ENCODE results near the gene NHS.

The NHS gene

DNA sequence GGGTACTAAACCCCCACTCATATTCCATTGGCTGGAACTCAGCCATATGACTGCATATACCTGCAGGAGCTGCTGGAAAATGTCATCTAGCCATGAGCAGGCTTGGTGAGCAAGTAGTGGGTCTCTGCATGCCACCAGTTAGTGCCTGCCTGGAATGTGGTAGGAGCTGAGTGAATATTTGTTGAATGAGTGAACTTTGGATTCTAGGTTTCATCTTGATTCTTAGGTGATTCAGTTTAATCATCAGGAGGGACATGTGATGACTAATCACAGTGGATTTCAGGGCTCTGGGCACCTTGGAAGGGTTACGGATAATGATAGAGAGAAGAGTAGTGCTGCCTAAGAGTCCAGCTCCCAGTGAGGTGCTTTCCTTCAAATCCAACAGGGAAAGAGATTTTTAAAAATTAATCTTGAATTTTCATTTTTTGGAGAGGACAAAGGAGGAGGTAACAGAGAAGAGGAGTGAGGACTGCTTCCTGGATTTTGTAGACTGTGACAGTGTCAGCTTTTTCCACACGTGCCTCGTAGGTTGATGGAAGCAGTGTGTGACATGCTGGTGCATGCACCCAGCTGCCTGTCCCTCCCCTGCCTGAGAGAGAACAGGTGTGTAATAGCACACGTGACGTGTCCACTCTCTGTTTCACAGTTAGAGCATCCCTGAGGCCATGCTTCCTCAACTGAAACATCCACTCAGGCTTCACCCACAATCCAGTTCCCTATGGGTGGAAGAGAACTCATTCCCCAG is 30.4 kb downstream of the NHS start:
- DNase-seq (ENCODE audit: low read depth in 1 of 2, low spot score in 1 of 2): no peak

GRCh38 chrX:17409566-17410290 is 34.7 kb downstream of the NHS start:
- no peak for DNase-seq (ENCODE audit: low read depth in 1 of 2, low spot score in 1 of 2)

- DNase-seq (ENCODE audit: low read depth in 1 of 2, low spot score in 1 of 2): no peak
Measured at GRCh38 chrX:17410651-17411050, 35.7 kb downstream of the NHS start.

GRCh38 chrX:17411205-17411604 is 36.2 kb downstream of the NHS start:
- no peak for DNase-seq (ENCODE audit: low read depth in 1 of 2, low spot score in 1 of 2)

GRCh38 chrX:17412692-17413091 is 37.7 kb downstream of the NHS start:
- no peak for DNase-seq (ENCODE audit: low read depth in 1 of 2, low spot score in 1 of 2)

- no peak for DNase-seq (ENCODE audit: low read depth in 1 of 2, low spot score in 1 of 2)
Measured at GRCh38 chrX:17413228-17413627, 38.2 kb downstream of the NHS start.

DNA sequence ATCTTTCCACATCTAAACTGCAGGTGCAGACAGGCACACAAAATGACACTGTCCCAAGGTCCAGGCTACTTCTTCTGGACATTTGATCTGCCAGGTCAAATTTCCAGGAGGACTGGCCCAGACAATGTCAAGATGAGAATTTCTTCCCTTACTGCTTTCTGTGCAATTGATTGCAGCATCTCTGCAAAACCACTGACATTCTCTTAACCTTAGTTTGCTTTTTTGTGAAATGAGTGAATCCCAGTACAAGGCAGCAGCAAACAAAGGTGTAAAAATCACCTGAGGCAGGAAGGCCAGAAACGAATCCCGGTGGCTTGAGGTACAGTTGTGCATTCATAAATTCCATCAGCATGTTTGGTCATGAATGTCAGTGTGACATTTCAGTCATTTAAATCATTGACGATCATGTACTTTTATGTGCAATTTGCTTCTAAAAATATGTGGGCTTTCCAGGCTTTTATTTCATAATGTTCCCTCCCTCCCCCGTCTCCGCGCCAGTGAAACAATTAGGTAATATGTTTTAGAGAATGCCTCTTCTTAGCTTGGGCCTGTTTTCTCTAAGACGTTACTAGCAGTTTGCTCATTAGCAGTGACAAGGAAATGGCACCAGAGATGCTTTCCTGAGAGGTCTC is 39.1 kb downstream of the NHS start:
- DNase-seq (ENCODE audit: low read depth in 1 of 2, low spot score in 1 of 2): no peak

DNA sequence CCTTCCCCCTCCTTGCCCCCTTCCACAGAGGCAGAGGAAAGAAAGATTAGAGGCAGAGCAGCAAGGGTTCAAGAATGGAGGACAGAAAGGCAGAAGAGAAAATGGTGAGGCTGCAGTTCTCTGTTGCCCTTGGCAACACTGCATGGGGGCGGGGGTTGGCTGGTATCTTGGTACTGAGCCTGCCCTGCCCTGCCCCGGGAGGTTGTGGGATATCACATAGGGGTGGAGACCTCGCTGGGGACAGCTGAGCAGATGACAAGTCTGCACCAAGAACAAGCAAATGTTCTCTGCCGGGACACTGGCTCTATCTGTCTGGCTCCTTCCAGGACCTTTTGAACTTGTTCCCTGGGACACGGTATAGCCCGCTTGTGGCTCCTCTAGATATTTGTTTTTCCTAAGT is 39.8 kb downstream of the NHS start:
- no peak for DNase-seq (ENCODE audit: low read depth in 1 of 2, low spot score in 1 of 2)

DNA sequence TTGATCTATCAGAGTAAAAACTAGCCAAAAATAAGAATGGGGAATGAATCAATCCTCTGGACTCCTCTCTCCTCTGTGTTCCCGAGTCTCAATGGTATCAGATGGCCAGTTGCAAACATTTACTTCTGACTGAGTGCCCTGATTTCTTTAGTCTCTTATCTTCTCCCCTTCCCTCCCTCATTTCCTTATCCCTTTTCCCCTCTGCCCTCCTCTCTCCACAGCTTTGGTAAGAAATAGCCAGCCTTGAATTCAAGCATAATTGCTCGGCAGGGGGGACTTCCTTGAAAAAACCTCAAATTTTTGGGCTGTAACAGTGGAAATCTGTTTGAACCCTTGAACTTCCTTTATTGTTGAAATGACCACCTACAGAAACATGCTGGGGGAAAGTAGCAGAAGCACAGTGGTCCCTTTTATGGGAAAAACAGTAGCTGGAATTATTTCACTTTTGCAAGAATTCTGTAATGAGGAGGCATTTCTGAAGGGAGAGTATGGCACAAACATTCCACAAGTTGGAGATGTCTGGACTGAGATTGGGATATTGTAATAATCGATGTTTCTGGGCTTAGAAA is 40.3 kb downstream of the NHS start:
- no peak for DNase-seq (ENCODE audit: low read depth in 1 of 2, low spot score in 1 of 2)

GRCh38 chrX:17417372-17417771 is 42.4 kb downstream of the NHS start:
- DNase-seq (ENCODE audit: low read depth in 1 of 2, low spot score in 1 of 2): no peak

GRCh38 chrX:17425136-17425535 is 50.1 kb downstream of the NHS start:
- DNase-seq (ENCODE audit: low read depth in 1 of 2, low spot score in 1 of 2): no peak

- no peak for DNase-seq (ENCODE audit: low read depth in 1 of 2, low spot score in 1 of 2)
Measured at GRCh38 chrX:17425551-17425950, 50.6 kb downstream of the NHS start.

DNA sequence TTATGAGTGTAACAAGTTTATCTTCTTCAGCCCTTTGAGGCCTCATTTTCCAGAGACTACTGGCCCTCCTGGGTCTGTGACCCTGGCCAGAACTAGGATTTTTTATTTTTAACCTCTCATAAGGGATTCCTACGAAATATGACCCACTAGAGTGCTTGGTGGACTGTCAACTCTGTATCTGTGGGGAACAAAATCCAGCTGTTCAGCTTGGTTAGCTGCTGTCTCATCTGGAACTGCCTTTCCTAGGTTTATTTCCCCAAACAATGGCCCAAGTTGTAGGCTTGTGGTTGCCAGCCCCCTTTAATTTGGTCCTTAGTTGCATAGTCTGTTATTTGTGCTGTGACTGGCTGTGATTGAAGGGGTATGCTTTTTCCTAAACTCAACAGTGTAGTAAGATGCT is 56.2 kb downstream of the NHS start:
- DNase-seq (ENCODE audit: low read depth in 1 of 2, low spot score in 1 of 2): no peak

- no peak for DNase-seq (ENCODE audit: low read depth in 1 of 2, low spot score in 1 of 2)
Measured at GRCh38 chrX:17432158-17432557, 57.2 kb downstream of the NHS start.

DNA sequence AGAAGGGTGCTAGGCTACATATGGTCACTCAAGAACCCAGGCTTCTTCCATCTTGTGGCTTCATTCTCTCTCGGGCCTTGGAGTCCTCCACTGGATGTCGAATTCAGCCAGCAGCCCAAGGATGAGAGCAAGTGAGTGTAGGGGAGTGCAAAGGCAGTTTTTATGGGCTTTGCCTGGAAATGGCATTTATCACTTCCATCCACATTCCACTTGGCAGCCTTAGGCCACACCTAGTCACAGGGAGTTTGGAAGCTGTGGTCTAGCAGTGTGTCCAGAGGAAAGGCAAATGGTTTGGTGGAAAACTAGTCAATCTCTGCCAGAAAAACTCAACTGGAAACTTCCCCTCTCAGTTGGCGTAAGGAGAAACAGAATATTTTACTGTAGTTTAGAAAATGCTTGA is 59.0 kb downstream of the NHS start:
- DNase-seq (ENCODE audit: low read depth in 1 of 2, low spot score in 1 of 2): no peak

GRCh38 chrX:17435476-17435875 is 60.5 kb downstream of the NHS start:
- no peak for DNase-seq (ENCODE audit: low read depth in 1 of 2, low spot score in 1 of 2)

DNA sequence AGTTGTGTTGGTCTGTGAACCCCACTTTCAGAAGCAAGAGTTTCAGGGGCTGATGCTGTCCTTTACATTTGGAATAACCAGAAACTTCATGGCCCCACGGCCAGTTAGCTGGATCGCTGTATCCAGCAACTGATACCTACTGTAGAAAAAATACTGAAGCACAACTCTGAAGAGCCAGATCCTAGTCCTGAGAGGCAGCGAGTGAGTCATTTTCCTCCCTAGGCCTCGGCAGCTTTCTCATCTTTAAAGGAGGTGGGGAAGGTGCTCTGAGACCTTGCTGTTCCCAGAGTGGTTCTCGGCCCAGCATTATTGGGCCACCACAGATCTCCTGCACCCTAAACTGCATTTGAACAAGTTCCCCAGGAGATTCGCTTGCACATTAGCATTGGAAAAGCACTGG is 63.2 kb downstream of the NHS start:
- DNase-seq (ENCODE audit: low read depth in 1 of 2, low spot score in 1 of 2): no peak

- DNase-seq (ENCODE audit: low read depth in 1 of 2, low spot score in 1 of 2): no peak
Measured at GRCh38 chrX:17440258-17440657, 65.3 kb downstream of the NHS start.

DNA sequence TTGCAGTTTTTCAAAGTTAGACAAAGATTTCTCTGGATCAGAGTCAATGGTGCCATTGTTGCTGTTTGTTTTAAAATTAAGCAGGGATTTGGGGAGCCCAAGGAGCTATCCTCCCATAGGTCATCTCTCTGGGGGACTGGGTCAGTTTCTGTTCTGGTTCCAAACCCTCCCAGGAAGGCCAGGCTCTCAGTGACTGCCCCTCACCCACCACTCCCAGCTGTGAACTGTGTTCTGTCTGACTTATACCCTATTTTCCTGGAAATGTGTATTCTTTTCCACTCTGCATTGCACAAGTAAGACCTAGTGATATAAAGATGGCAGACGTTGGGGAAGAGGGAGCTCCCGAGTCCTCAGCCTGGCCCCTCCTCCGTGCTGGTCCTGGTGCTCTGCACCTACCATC is 65.8 kb downstream of the NHS start:
- no peak for DNase-seq (ENCODE audit: low read depth in 1 of 2, low spot score in 1 of 2)

DNA sequence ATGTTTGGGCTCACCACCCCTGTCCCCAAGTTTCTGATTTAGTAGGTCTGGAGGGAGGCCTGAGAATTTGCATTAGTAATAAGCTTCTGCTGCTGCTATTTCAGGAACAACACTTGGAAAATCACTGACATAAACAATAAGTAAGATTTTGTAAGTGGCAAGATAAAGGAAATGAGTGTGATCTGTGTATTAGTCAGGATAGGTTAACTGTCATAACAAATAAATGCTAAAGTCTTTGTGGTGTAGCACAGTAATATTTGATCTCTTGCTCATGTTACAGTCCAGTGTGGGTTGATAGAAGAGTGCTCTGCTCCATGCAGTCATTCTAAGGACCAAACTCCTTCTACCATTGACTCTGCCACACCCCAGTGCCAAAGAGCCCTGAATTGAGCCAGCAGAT is 67.0 kb downstream of the NHS start:
- DNase-seq (ENCODE audit: low read depth in 1 of 2, low spot score in 1 of 2): no peak

DNA sequence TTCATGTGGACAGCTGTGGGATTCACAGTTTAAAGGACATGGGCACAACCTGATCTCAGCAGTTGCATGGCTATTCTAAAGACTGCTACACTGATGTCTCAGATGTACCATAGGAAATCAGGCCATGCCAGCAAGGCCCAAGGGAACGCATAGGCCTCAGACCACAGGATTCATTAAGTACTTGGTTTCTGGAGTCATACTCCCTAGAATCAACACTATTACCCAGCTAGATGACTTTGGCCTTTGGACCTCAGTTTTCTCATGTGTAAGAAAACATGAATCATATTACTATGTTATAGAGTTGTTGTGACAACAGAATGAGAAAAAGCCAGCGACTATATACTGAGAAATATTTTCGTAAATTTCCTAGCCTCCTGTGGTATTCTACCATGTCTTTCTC is 67.9 kb downstream of the NHS start:
- DNase-seq (ENCODE audit: low read depth in 1 of 2, low spot score in 1 of 2): no peak

GRCh38 chrX:17443556-17443955 is 68.6 kb downstream of the NHS start:
- no peak for DNase-seq (ENCODE audit: low read depth in 1 of 2, low spot score in 1 of 2)
